GM19023 (cell line): ENCODE results near the gene CREB3L4.
"Not testable (repeated sequence)": the region's sequence is repeated elsewhere in the genome, so short reads cannot be mapped to it uniquely, and the experiment has no call there.

Source experiments
- ATAC-seq: cut with Tn5 transposase; IDR thresholded peaks from one replicate; pipeline ENCODE4 v1.9.1; 2021; ENCODE audit warnings: mild to moderate bottlenecking, moderate library complexity; ENCODE audit not compliant: unreplicated experiment

The CREB3L4 gene

GRCh38 chr1:153958111-153958960, 9.4 kb upstream of the CREB3L4 start, which contains the start of gene CRTC2:
Gene CRTC2, minus strand, starts transcription at chr1:153958612. Its CDS starts 115 bp downstream, at chr1:153958497.
- ATAC-seq, result peak; percentile 78

- ATAC-seq, result no peak
Observed at GRCh38 chr1:153958961-153959260, 8.8 kb upstream of the CREB3L4 start.

- no peak for ATAC-seq
Observed at GRCh38 chr1:153959454-153959853, 8.2 kb upstream of the CREB3L4 start.

GRCh38 chr1:153960206-153960605, 7.5 kb upstream of the CREB3L4 start:
- ATAC-seq, result no peak

DNA sequence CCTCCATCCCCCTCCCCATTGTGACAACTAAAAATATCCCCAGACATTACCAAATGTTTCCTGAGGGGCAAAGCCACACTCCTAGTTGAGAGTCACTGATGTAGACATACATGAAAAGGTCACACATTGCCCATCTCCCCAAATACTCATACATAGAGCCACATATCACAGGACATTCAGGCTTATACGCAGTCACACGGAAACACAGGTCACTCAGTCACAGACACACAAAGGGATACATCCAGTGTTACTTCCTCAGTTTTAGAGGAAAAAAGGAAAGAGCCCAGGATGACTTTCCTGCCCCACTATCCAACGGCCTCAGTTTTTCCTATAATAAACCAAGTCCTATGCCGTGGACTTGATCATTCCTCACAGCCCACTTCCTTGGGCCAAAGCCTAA, 6.3 kb upstream of the CREB3L4 start:
- no peak for ATAC-seq

DNA sequence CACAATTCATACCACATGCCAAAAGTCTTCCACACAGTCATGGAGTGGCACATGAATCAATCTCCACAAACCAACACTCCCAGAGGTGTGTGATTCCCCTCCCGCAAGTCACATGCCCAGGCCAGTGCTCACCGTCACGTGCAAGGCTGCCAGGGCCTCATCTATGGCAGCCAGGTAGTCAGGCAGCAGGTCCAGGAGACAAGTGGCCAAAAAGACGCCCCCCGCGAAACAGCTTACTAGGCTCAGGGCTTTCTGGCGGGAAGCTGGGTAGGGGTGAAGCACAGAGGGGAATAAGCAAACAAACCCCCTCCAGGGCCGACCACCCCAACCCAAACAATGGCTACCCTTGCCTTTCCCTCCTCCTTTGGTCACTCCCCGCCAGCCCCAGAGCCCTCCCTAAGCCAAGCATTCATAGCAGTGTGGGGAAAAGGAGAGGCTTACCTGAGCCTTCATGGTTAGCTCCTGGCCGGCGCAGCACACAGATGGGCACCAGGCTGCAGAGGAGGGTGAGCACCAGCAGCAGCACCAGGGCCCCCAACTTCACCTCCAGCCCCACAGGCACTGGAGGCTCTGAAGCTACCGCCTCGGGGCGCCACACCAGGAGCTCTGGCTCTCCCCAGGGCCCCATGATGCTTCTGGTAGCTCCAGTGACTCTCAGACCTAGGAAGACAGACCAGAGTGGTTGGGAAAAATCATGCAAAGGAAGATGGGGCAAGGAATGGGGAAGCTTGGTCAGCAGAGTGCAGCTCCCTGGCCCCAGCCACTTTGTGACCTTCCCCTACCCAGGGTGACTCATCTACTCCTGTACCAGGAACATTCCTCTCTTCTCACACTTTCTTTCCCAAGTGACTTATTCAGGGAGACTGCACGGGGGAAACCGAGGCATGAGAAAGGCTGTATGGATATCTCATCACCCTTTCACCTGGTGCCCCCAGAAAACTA, 5.3 kb upstream of the CREB3L4 start:
- ATAC-seq, result no peak

DNA sequence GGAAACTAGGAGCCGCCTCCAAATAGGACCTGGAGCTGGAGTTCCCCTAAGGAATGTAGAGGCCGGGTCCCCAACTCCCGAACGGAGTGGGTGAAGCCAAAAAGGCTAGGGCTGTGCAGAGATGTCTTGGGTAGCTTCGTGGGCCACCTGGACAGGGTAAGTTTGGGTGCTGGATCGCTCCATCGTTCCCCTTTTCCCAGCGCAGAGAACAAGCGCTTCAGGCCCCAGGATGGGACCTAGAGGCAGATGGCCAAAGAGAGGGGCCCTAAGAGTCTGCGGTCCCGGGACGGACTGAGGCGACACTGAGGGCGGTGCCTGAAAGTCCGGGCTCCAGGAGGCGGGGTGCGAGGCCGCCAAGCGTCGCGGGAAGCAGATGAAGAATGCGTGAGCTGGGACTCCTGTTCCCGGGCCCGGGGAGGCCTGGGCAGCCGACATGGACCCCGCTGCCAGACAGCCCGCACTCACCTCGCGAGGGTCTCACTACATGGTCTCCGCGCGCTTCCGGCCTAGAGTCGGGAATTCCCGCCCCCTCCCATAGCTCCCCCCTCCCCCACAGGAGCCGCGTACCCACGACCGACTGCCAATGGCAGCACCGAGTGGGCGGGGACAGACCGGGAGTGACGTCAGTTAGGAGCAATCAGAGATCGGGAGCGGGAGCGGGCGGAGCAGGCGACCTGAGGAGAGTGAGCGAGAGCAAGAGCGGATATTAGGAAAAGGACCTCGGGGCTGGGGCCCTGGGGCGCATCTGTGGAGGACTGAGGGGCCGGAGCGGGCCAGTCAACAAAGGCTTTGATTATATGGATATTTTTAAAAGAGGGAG, 4.5 kb upstream of the CREB3L4 start, which contains the start of gene SLC39A1:
Gene SLC39A1 (minus strand): TSS at position 508 of the 820 bp plus-strand sequence. CDS start 822 bp downstream, outside the sequence.
- peak; percentile 54 for ATAC-seq

- ATAC-seq, result peak; percentile 1
Observed at GRCh38 chr1:153963850-153964331, 3.8 kb upstream of the CREB3L4 start.

- no peak for ATAC-seq
Observed at GRCh38 chr1:153968000-153968363, 280 bp downstream of the CREB3L4 start.

DNA sequence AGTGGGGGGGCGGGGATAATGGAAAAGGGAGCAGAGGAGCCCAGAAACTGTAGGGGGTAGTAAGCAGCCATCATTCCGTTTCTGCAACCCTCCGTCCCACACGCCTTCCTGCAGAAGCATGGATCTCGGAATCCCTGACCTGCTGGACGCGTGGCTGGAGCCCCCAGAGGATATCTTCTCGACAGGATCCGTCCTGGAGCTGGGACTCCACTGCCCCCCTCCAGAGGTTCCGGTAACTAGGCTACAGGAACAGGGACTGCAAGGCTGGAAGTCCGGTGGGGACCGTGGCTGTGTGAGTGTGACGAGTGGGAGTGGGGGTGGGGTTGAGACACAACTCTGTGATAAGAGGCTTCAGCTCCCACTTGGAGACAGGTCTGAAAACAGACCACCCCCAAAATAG, 706 bp downstream of the CREB3L4 start:
- no peak for ATAC-seq

DNA sequence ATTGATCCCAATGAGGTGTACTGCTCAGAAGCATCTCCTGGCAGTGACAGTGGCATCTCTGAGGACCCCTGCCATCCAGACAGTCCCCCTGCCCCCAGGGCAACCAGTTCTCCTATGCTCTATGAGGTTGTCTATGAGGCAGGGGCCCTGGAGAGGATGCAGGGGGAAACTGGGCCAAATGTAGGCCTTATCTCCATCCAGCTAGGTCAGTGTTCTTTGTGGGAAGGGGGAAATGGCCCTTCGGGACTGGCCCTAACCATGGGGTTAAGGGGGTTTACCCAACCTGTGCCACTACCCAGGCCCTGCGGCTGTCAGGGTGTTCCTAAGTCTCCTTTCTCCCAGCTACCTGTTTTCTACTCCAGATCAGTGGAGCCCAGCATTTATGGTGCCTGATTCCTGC, 1.3 kb downstream of the CREB3L4 start:
- no peak for ATAC-seq

DNA sequence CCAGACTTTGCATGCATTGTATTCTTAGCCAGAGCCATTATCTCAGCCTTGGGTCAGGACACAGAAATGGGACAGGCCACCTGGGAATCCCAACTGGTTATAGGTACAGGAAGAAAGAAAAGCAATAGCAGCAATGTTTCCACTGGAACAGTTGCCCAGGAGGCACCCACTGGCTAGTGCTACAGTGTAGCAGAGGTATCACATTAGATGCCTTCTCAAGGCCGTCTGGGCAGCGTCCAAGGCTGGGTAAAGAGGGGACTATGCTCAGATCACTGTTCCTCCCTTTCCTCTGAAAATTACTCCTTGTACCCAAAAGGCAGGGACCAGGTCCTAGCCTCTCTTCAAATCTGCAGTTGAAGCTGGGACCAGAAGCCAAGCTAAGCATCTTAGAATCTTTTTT, 2.6 kb downstream of the CREB3L4 start:
- ATAC-seq, result no peak

DNA sequence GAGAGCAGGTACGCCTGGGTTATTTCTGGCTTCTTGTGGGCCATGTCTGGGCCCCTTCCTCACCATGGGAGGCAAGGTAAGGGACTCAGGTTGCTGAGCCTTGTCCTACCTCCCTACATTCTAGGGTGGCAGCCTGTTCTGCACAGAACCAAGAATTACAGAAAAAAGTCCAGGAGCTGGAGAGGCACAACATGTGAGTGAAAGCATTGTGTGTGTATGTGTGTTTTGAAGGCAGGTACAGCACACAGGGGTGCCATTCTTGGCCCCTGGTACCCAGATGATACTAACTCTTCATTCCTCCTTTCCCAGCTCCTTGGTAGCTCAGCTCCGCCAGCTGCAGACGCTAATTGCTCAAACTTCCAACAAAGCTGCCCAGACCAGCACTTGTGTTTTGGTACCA, 5.4 kb downstream of the CREB3L4 start:
- no peak for ATAC-seq

DNA sequence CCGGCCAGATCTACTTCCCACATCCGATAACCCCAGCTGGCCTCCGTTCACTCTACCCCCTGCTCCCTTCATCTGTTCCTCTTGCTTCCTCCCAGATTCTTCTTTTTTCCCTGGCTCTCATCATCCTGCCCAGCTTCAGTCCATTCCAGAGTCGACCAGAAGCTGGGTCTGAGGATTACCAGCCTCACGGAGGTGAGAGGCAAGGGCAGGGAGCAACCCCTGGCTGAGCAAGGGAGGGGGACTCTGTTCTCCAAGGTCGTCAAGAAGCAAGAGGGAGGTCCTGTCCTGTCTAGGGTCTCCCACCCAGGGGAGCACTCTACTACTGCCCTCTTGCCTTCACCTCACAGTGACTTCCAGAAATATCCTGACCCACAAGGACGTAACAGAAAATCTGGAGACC, 5.8 kb downstream of the CREB3L4 start:
- no peak for ATAC-seq

DNA sequence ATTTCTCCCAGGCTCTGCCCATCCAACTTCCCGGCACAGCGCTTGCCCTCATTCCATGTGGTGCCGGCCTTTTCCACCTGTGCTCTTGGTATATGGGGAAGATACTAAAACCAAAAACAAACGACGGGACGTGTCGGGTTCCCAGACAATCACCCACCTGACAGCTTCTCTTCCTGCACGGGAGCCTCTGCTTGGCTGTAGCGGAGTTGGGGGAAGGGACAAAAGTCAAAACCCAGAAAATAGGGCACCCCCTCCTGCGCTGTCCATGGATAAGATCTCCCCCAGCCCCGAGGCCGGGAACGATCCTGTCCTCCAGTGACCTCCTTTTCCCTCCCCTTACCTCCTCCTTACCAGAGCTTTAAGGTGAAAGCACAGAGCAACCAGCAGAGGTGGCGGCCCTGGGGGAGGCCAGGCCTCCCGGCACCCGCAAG, 9.1 kb downstream of the CREB3L4 start:
- no peak for ATAC-seq

DNA sequence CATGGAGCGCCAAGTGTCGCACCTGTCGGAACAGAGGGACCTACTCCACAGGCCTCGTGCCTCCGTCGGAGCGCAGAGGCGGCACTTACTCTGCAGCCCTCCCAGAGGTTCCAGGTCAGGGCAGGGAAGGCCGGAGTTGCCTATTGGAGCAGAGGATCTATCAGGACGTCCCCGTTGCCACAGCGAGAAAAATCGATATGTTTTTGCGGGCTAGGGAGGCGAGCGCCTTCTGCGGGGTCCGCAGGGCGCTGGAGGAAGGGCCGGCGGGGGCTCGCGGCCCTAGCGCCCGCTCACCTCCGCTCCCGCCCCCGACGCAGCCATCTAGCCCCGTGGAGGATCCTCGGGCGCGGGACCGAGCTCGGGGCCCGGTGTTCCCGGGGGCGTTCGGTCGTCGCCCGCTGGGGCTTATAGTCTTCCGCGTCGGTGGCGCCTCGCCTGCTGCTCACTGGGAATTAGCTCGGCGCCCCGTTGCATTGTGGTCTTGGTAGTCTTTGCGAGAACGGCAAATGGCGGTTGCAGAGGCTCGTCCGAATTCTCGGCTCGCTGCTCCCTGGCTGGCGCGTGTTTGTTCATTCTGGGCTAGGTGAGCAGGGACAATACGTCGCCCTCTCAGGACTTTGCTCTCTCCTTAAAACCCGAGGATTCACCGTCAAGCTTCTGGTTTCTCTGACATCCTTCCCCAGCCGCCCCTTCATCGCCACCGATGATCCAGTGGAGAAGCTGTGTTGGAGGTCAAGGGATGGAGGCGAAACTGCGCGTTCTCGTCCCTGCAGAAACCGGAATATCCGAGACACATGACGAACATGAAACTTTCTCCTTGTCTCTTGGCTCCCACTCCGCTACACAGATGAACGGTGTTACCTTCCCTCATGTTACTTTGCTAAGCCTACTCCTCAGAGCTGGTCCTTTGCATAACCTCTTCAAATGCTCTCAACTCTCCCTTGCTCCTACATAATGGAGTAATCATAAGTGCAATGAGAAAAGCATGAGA, 9.8 kb downstream of the CREB3L4 start, which contains the start of gene JTB:
Gene JTB (minus strand): TSS at position 425 of the 991 bp plus-strand sequence. CDS start 422 bp downstream, at position 3.
- peak; percentile 78 for ATAC-seq

- no peak for ATAC-seq
Observed at GRCh38 chr1:153978274-153978909, 10.7 kb downstream of the CREB3L4 start.

DNA sequence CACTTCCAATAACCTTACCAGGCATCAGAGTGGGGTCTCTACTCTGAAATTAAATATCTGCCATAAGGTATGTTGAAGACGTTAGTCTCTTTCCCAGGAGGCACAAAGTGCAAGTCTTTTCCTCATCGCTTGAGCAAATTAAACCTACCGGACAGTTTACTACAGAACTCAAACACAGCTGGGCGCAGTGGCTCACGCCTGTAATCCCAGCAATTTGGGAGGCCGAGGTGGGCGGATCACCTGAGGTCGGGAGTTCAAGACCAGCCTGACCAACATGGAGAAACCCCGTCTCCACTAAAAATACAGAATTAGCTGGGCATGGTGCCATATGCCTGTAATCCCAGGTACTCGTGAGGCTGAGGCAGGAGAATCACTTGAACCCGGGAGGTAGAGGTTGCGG, 11.4 kb downstream of the CREB3L4 start:
- ATAC-seq, result not testable (repeated sequence)

DNA sequence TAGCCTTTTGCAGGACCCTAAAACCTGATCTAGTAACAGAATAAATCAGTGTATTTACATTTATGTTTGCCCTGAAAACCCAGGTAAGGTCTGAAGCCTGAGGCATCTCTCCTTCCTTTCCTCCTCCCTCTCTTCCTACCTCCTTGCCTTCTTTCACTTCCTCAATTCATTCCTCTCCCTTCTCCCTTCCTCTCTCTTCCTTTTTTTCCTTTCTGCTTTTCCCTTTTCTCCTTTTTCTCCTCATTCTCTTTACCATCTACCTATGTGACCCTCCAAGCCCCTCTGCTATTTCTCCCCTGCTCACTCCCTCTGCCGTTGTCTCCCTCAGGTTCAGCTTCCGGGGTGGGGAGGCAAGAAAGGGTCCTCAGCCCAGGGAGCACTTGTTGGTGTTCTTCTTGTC, 14.0 kb downstream of the CREB3L4 start:
- ATAC-seq, result not testable (repeated sequence)
